ENCODE results near the gene SIGLEC8. TPM values are rescaled to one million over a fixed set of nuclear protein-coding genes. Genes with fewer than 3 reads are reported as not detected.

Gene SIGLEC8
- total RNA-seq, 2 experiments from 2014 or later, result not detected

Other genes with a start within 250 kb of the SIGLEC8 start
- under 1 TPM; 0.26 to 0.27 TPM for gene CD33, start 233.4 kb downstream of the SIGLEC8 start, total RNA-seq
- not detected for gene SIGLECL1, start 207.4 kb downstream of the SIGLEC8 start, total RNA-seq
- gene IGLON5, start 146.8 kb downstream of the SIGLEC8 start, total RNA-seq, result under 1 TPM; 0.18 to 0.28 TPM
- 1 to 10 TPM; 4.5 to 4.6 TPM for gene VSIG10L, start 116.3 kb downstream of the SIGLEC8 start, total RNA-seq
- gene ETFB, start 92.1 kb downstream of the SIGLEC8 start, total RNA-seq, result 100 to 1,000 TPM; 108 to 172 TPM
- gene CLDND2, start 89.5 kb downstream of the SIGLEC8 start, total RNA-seq, result 1 to 10 TPM; 3.2 to 4.9 TPM
- 100 to 1,000 TPM in 1 of 2 experiments, 10 to 100 TPM in 1; 92.1 to 125 TPM for gene NKG7, start 85.8 kb downstream of the SIGLEC8 start, total RNA-seq
- under 1 TPM in 1 of 2 experiments, not detected in 1; 0.27 TPM for gene LIM2, start 70.5 kb downstream of the SIGLEC8 start, total RNA-seq
- gene C19orf84, start 67.9 kb downstream of the SIGLEC8 start, total RNA-seq, result under 1 TPM in 1 of 2 experiments, not detected in 1; 0.33 TPM
- gene SIGLEC10, start 40.8 kb downstream of the SIGLEC8 start, total RNA-seq, result under 1 TPM; 0.48 to 0.65 TPM
- not detected for gene CEACAM18, start 20.1 kb upstream of the SIGLEC8 start, total RNA-seq
- 1 to 10 TPM; 1.2 to 1.9 TPM for gene SIGLEC12, start 43.3 kb upstream of the SIGLEC8 start, total RNA-seq
- not detected for gene SIGLEC6, start 73.2 kb upstream of the SIGLEC8 start, total RNA-seq
- gene ZNF175, start 112.8 kb upstream of the SIGLEC8 start, total RNA-seq, result 1 to 10 TPM; 5.9 to 9.6 TPM
- gene SIGLEC5, start 171.9 kb upstream of the SIGLEC8 start, total RNA-seq, result not detected
- not detected for gene SIGLEC14, start 188.4 kb upstream of the SIGLEC8 start, total RNA-seq
- 1 to 10 TPM; 8.3 to 9.1 TPM for gene SPACA6, start 234.9 kb upstream of the SIGLEC8 start, total RNA-seq

Data from activated CD4-positive, alpha-beta T cell treated with anti-CD3 and anti-CD28 coated beads for 36 hours (primary cell).